GM18951 (cell line): ENCODE measurements around the gene SPCS1.
A peak's percentile ranks its signal among the peaks of the same experiment; 100 is the strongest.

Experiments
- POLR2A ChIP-seq: IDR thresholded peaks from 4 replicates; pipeline ENCODE4 v1.6.1; 2011; ENCODE audit warnings: mild to moderate bottlenecking; ENCODE audit not compliant: insufficient read length, insufficient read depth; ENCODE audit errors: extremely low read depth
- in situ Hi-C: fragments of 300-500 bp; cut with MboI; formaldehyde crosslinking; loops from one replicate; pipeline ENCODE4 v1.12.0; 2022; ENCODE audit warnings: low sequenced_read_pairs, mixed read lengths, inconsistent platforms; ENCODE audit not compliant: unreplicated experiment

The SPCS1 gene

GRCh38 chr3:52684184-52684583, 21.7 kb upstream of the SPCS1 start:
- in situ Hi-C loops = no loop called here
- no peak for TF ChIP-seq POLR2A

GRCh38 chr3:52685285-52685708, 20.6 kb upstream of the SPCS1 start:
- in situ Hi-C loops = no loop called here
- TF ChIP-seq POLR2A = no peak

GRCh38 chr3:52685709-52686691, 19.9 kb upstream of the SPCS1 start, which contains the start of the genes GNL3 and PBRM1:
Gene GNL3, plus strand, starts transcription at chr3:52686032. Its CDS starts 61 bp downstream, at chr3:52686093.
Gene PBRM1, minus strand, starts transcription at chr3:52685913.
- in situ Hi-C loops = no loop called here

GRCh38 chr3:52688266-52688665, 17.6 kb upstream of the SPCS1 start:
- TF ChIP-seq POLR2A = no peak
- in situ Hi-C loops = no loop called here

More at GRCh38 chr3:52685709-52686691, 19.9 kb upstream of the SPCS1 start, which contains the start of the genes GNL3 and PBRM1:
- TF ChIP-seq POLR2A = peak; percentile 92

GRCh38 chr3:52689151-52689550, 16.8 kb upstream of the SPCS1 start:
- TF ChIP-seq POLR2A = no peak
- in situ Hi-C loops = no loop called here

GRCh38 chr3:52690560-52690959, 15.3 kb upstream of the SPCS1 start:
- in situ Hi-C loops = no loop called here
- no peak for TF ChIP-seq POLR2A

GRCh38 chr3:52693071-52693470, 12.8 kb upstream of the SPCS1 start:
- TF ChIP-seq POLR2A = no peak
- in situ Hi-C loops = no loop called here

GRCh38 chr3:52694528-52695189, 11.2 kb upstream of the SPCS1 start:
- in situ Hi-C loops = no loop called here

GRCh38 chr3:52695798-52696671, 9.9 kb upstream of the SPCS1 start:
- in situ Hi-C loops = no loop called here
- peak; percentile 31 for TF ChIP-seq POLR2A

More at GRCh38 chr3:52694528-52695189, 11.2 kb upstream of the SPCS1 start:
- TF ChIP-seq POLR2A = no peak

GRCh38 chr3:52696830-52697631, 8.9 kb upstream of the SPCS1 start:
- TF ChIP-seq POLR2A = no peak
- in situ Hi-C loops = no loop called here

GRCh38 chr3:52697632-52697965, 8.3 kb upstream of the SPCS1 start:
- TF ChIP-seq POLR2A = no peak
- in situ Hi-C loops = no loop called here

GRCh38 chr3:52703341-52703740, 2.6 kb upstream of the SPCS1 start:
- in situ Hi-C loops = no loop called here
- no peak for TF ChIP-seq POLR2A
